CD4-positive, alpha-beta T cell treated with Interleukin-4 for 1 hour (primary cell): ENCODE results near the gene TBX10.
"Not testable (repeated sequence)": the region's sequence is repeated elsewhere in the genome, so short reads cannot be mapped to it uniquely, and the experiment has no call there.

Experiments
- DNase-seq, 2 donors: peaks; one replicate each; pipeline ENCODE4 v3.0.0-alpha.2; 2020 to 2022

Gene TBX10

GRCh38 chr11:67630228-67630942 lies 9.2 kb downstream of the TBX10 start:
- peak; percentile 96 to 97 for DNase-seq

GRCh38 chr11:67629386-67630227 lies 10.0 kb downstream of the TBX10 start, which contains the start of gene NUDT8:
TSS of gene NUDT8 (minus strand) at chr11:67629937. CDS start at chr11:67629911, 26 bp downstream.
- DNase-seq: peak; percentile 88 to 90

- no peak for DNase-seq
Measured at GRCh38 chr11:67628710-67629385, 10.7 kb downstream of the TBX10 start.

- no peak for DNase-seq
Measured at GRCh38 chr11:67627812-67628624, 11.5 kb downstream of the TBX10 start.

GRCh38 chr11:67627441-67627811 lies 12.1 kb downstream of the TBX10 start:
- no peak for DNase-seq

- DNase-seq: no peak
Measured at GRCh38 chr11:67626970-67627369, 12.6 kb downstream of the TBX10 start.

GRCh38 chr11:67626131-67626833 lies 13.3 kb downstream of the TBX10 start:
- DNase-seq: not testable (repeated sequence)

GRCh38 chr11:67623795-67624194 lies 15.8 kb downstream of the TBX10 start:
- not testable (repeated sequence) for DNase-seq

- DNase-seq: not testable (repeated sequence)
Measured at GRCh38 chr11:67622905-67623304, 16.7 kb downstream of the TBX10 start.

- not testable (repeated sequence) for DNase-seq
Measured at GRCh38 chr11:67621928-67622327, 17.6 kb downstream of the TBX10 start.

GRCh38 chr11:67620621-67621020 lies 18.9 kb downstream of the TBX10 start:
- not testable (repeated sequence) for DNase-seq

- DNase-seq: not testable (repeated sequence)
Measured at GRCh38 chr11:67619683-67620618, 19.6 kb downstream of the TBX10 start.

- not testable (repeated sequence) for DNase-seq
Measured at GRCh38 chr11:67618901-67619659, 20.5 kb downstream of the TBX10 start.

- DNase-seq: no peak
Measured at GRCh38 chr11:67617243-67617953, 22.2 kb downstream of the TBX10 start.

GRCh38 chr11:67616431-67617242 lies 22.9 kb downstream of the TBX10 start:
- DNase-seq: no peak

GRCh38 chr11:67615728-67616430 lies 23.7 kb downstream of the TBX10 start:
- DNase-seq: peak in 1 of 2 donors; percentile 42
